ENCODE data around the gene CPSF6. TPM values are rescaled to one million over a fixed set of nuclear protein-coding genes. Genes with fewer than 3 reads are reported as not detected.

CPSF6 gene
- total RNA-seq, 1 experiment from 2014 or later, result 93.8 TPM

DNA sequence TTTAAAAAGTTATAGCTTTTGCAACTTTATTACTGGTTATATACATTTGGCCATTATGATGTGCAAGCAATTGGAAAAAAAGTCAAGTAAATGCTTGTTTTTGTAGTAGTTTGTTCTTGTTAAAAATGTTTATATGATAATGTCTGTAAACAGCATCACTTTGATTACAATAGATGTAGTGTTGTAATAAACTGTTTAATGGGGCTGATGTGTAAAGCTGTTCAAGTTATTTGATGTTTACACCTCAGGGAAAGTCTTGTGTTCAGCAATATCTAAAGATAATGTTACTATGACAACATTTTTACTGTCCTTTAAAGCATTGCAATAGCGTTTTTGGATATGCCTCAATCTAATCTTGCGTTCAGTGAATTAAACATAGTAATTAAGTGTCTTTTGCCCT is 30.4 kb downstream of the CPSF6 start:
- H3K4me1 ChIP-seq (ENCODE audit: low read length), result no peaks in the 10 kb centered on the region
- H3K9ac ChIP-seq (ENCODE audit: low read length), result no peak overlapping the region
- no peaks in the 10 kb centered on the region for H3K9me3 ChIP-seq (ENCODE audit: low read length)
- 0 out of 2 replicates have a peak, but pooled peaks cover 9% of the 10 kb centered on the region for H4K20me1 ChIP-seq (ENCODE audit: insufficient read depth, low read depth, low read length)
- no peak overlapping the region for H3K27ac ChIP-seq (ENCODE audit: low read length)
- no peaks in the 10 kb centered on the region for H3K27me3 ChIP-seq (ENCODE audit: low read length)
- H3K36me3 ChIP-seq (ENCODE audit: insufficient read depth, low read length), result peaks cover 35% of the 10 kb centered on the region
- no peak overlapping the region for H3K4me2 ChIP-seq (ENCODE audit: low read depth, low read length, poor library complexity, severe bottlenecking)
- no peaks in the 10 kb centered on the region for H3K9me2 ChIP-seq (replicated peaks; ENCODE audit: insufficient read depth, low read length)
- no peak for DNase-seq
- peaks cover 2% of the 10 kb centered on the region for H3K79me2 ChIP-seq (ENCODE audit: low read length)
- H3K4me3 ChIP-seq (ENCODE audit: low read length), result no peak overlapping the region
- no peak overlapping the region for H2AFZ ChIP-seq (ENCODE audit: low read length)

DNA sequence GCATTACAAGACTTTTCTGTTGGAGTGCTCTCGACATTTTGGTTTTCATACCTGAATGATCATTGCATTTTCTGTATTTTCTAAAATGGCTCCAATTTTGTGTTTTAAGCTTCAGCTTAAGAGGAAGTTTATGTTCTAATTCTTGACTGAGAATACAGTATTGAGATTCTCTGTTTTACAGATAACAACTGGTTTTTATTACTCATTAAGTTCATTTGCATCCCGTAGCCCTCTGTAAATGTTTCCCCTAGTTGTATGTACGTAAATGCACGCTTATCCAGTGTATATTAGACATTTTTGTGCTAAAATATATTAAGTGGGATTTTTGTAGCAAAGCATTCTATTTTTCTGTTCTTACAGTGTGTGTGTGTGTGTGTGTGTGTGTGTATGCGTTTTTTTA is 33.1 kb downstream of the CPSF6 start:
- Histone ChIP-seq H3K27me3 (ENCODE audit: low read length) (no peaks in the 10 kb centered on the region), H3K9me2 (replicated peaks; ENCODE audit: insufficient read depth, low read length) (no peaks in the 10 kb centered on the region), H3K27ac (ENCODE audit: low read length) (no peak overlapping the region), H3K36me3 (ENCODE audit: insufficient read depth, low read length) (peaks cover 28% of the 10 kb centered on the region), H3K4me2 (ENCODE audit: low read depth, low read length, poor library complexity, severe bottlenecking) (no peak overlapping the region), H3K9me3 (ENCODE audit: low read length) (no peaks in the 10 kb centered on the region), H3K9ac (ENCODE audit: low read length) (no peak overlapping the region), H3K4me1 (ENCODE audit: low read length) (no peaks in the 10 kb centered on the region), H3K79me2 (ENCODE audit: low read length) (no peaks in the 10 kb centered on the region), H4K20me1 (ENCODE audit: insufficient read depth, low read depth, low read length) (0 out of 2 replicates have a peak, but pooled peaks cover 14% of the 10 kb centered on the region), H3K4me3 (ENCODE audit: low read length) (no peak overlapping the region), H2AFZ (ENCODE audit: low read length) (no peak overlapping the region)
- no peak for DNase-seq

DNA sequence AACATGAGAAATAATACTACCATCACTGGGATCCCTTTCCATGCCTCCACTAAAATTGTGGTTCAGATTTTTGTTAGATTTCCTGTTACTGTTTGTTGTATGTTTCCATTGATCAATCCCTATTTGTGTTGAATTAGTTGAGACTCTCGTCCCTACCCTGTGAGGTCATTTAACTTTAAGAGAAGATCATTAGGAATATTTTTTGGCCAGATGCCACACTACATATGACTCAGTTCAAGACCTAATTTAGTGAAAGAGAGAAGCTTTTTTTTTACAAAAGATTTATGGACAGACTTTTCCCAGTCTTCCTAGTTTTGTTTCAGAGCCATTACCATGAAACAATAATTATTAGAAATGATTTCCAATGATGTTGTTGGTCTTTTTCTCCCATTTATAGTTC is 35.5 kb downstream of the CPSF6 start:
- H3K9me3 ChIP-seq (ENCODE audit: low read length), result no peaks in the 10 kb centered on the region
- H3K27me3 ChIP-seq (ENCODE audit: low read length), result no peaks in the 10 kb centered on the region
- no peaks in the 10 kb centered on the region for H3K79me2 ChIP-seq (ENCODE audit: low read length)
- no peaks in the 10 kb centered on the region for H3K9me2 ChIP-seq (replicated peaks; ENCODE audit: insufficient read depth, low read length)
- H3K4me2 ChIP-seq (ENCODE audit: low read depth, low read length, poor library complexity, severe bottlenecking), result no peak overlapping the region
- H3K4me1 ChIP-seq (ENCODE audit: low read length), result no peaks in the 10 kb centered on the region
- no peak overlapping the region for H3K9ac ChIP-seq (ENCODE audit: low read length)
- no peak overlapping the region for H3K4me3 ChIP-seq (ENCODE audit: low read length)
- H3K27ac ChIP-seq (ENCODE audit: low read length), result no peak overlapping the region
- no peak overlapping the region for H2AFZ ChIP-seq (ENCODE audit: low read length)
- DNase-seq, result no peak
- H4K20me1 ChIP-seq (ENCODE audit: insufficient read depth, low read depth, low read length), result 0 out of 2 replicates have a peak, but pooled peaks cover 14% of the 10 kb centered on the region
- H3K36me3 ChIP-seq (ENCODE audit: insufficient read depth, low read length), result peaks cover 17% of the 10 kb centered on the region; the same call in 1 of the 2 replicates

DNA sequence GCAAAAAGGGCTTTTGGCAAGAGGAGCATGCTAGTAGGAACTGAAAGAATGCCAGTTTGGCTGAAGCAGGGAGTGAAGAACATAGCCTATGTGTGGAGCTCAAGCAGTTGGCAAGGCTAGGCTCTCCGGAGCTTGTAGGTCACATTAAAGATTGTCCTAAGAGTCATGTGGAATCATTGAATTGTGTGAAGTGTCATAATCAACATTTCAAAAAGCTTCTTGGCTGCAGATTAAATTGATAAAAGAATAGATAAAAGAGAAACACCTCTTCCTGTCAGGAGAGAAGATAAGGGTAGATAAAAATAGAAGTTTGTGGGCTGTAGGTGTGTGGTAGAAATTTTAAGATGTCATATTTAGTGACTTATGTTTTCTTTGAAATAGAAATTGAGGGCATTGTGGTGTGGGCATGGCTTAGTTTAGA is 36.1 kb downstream of the CPSF6 start:
- no peaks in the 10 kb centered on the region for H3K27me3 ChIP-seq (ENCODE audit: low read length)
- H3K27ac ChIP-seq (ENCODE audit: low read length), result no peak overlapping the region
- no peak for DNase-seq
- H2AFZ ChIP-seq (ENCODE audit: low read length), result no peak overlapping the region
- no peak overlapping the region for H3K4me3 ChIP-seq (ENCODE audit: low read length)
- H3K9me2 ChIP-seq (replicated peaks; ENCODE audit: insufficient read depth, low read length), result no peaks in the 10 kb centered on the region
- H3K36me3 ChIP-seq (ENCODE audit: insufficient read depth, low read length), result peaks cover 11% of the 10 kb centered on the region; the same call in 1 of the 2 replicates
- no peak overlapping the region for H3K4me2 ChIP-seq (ENCODE audit: low read depth, low read length, poor library complexity, severe bottlenecking)
- no peaks in the 10 kb centered on the region for H3K4me1 ChIP-seq (ENCODE audit: low read length)
- no peaks in the 10 kb centered on the region for H3K79me2 ChIP-seq (ENCODE audit: low read length)
- H3K9ac ChIP-seq (ENCODE audit: low read length), result no peak overlapping the region
- H4K20me1 ChIP-seq (ENCODE audit: insufficient read depth, low read depth, low read length), result 0 out of 2 replicates have a peak, but pooled peaks cover 9% of the 10 kb centered on the region
- H3K9me3 ChIP-seq (ENCODE audit: low read length), result no peaks in the 10 kb centered on the region

DNA sequence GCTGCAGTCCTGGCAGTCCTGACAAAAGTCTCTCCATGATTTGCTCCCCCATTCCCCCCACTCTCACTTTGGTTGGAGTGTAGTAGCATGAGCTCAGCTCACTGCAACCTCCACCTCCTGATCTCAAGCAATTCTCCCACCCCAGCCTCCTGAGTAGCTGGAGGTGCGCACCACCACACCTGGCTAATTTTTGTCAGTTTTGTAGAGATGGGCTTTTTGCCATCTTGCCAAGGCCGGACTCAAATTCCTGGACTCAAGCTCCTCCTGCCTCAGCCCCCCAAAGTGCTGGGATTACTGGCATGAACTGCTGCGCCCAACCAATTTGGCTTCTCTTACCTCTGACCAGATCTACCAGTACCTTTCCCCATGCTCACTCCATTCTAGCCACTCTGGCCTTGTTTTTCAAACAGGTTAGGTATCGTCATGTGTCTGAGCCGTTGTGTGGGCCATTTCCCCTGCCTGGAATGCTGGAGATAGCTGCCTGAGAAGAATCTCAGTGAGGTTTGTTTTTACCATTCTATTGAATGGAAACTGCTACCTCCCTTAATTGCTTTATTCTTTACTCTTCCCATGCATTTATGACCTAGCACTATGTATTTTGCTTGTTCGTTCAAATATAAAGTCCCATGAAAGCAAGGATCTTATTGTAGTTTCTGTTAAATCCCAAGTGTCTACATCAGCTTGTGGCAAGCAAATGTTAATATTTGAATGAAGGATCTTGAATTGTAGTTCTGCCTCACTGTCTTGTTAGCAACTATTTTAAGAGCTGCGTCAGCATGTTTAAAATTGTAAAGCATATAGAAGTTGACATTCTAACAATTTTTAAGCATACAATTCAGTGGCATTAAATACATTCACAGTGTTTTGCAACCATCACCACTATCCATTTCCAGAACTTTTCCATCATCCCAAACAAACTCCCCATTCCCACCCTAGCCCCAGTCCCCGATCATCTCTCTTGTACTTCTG is 39.7 kb downstream of the CPSF6 start:
- Histone ChIP-seq H3K79me2 (ENCODE audit: low read length) (no peaks in the 10 kb centered on the region), H3K4me3 (ENCODE audit: low read length) (no peak overlapping the region), H3K4me1 (ENCODE audit: low read length) (no peaks in the 10 kb centered on the region), H2AFZ (ENCODE audit: low read length) (no peak overlapping the region), H3K4me2 (ENCODE audit: low read depth, low read length, poor library complexity, severe bottlenecking) (no peak overlapping the region), H3K9me2 (replicated peaks; ENCODE audit: insufficient read depth, low read length) (no peaks in the 10 kb centered on the region), H3K36me3 (ENCODE audit: insufficient read depth, low read length) (no peaks in the 10 kb centered on the region), H4K20me1 (ENCODE audit: insufficient read depth, low read depth, low read length) (0 out of 2 replicates have a peak, but pooled peaks cover 5% of the 10 kb centered on the region), H3K9me3 (ENCODE audit: low read length) (no peaks in the 10 kb centered on the region), H3K27ac (ENCODE audit: low read length) (no peak overlapping the region), H3K27me3 (ENCODE audit: low read length) (no peaks in the 10 kb centered on the region), H3K9ac (ENCODE audit: low read length) (no peak overlapping the region)
- no peak for DNase-seq

DNA sequence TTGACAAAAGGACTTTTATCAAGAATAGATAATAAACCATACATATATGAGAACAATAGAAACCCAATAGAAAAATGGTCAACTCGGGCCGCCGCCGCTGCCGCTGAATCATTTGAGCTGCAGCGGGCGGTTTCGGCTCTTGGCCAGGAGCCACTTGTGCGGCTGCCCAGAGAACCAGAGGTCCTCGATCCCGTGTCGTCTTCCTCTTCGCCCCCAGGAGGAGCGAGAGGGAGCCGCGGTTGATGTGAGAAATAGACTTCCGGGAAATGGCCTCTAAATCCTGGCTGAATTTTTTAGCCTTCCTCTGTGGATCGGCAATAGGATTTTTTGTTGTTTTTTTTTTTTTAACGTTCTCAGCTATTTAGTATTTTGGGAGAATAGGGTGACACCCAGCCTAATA is 44.8 kb downstream of the CPSF6 start:
- Histone ChIP-seq H2AFZ (ENCODE audit: low read length) (no peak overlapping the region), H3K4me1 (ENCODE audit: low read length) (no peaks in the 10 kb centered on the region), H3K36me3 (ENCODE audit: insufficient read depth, low read length) (no peaks in the 10 kb centered on the region), H3K27me3 (ENCODE audit: low read length) (no peaks in the 10 kb centered on the region), H3K27ac (ENCODE audit: low read length) (no peak overlapping the region), H3K9me2 (replicated peaks; ENCODE audit: insufficient read depth, low read length) (no peaks in the 10 kb centered on the region), H4K20me1 (ENCODE audit: insufficient read depth, low read depth, low read length) (no peaks in the 10 kb centered on the region; the same call in 1 of the 2 replicates), H3K9ac (ENCODE audit: low read length) (no peak overlapping the region), H3K4me3 (ENCODE audit: low read length) (no peak overlapping the region), H3K4me2 (ENCODE audit: low read depth, low read length, poor library complexity, severe bottlenecking) (no peak overlapping the region), H3K9me3 (ENCODE audit: low read length) (no peaks in the 10 kb centered on the region), H3K79me2 (ENCODE audit: low read length) (no peaks in the 10 kb centered on the region)
- DNase-seq, result no peak

DNA sequence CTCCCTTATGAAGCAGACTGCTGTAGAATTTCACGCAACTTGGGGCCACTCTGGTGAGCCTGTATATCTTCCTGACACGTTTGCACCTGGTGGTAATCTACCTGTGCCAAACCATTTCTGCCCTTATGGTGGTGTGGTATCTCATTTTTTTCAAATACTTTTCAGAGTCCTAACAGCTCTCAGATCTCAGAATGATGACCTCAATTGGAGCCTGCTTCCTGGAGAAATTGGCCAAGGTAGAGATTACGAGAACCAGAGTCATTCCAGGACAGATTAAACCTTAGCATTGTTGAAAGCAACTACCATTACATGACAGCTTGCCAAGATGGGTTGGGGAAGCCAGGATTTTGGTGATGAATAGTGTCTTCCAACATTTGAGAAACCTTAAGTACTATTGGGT is 48.2 kb downstream of the CPSF6 start:
- H3K27me3 ChIP-seq (ENCODE audit: low read length), result no peaks in the 10 kb centered on the region
- no peak overlapping the region for H3K27ac ChIP-seq (ENCODE audit: low read length)
- no peaks in the 10 kb centered on the region for H3K36me3 ChIP-seq (ENCODE audit: insufficient read depth, low read length)
- H3K4me3 ChIP-seq (ENCODE audit: low read length), result no peak overlapping the region
- H3K9me3 ChIP-seq (ENCODE audit: low read length), result no peaks in the 10 kb centered on the region
- H3K4me2 ChIP-seq (ENCODE audit: low read depth, low read length, poor library complexity, severe bottlenecking), result no peak overlapping the region
- H3K79me2 ChIP-seq (ENCODE audit: low read length), result no peaks in the 10 kb centered on the region
- H2AFZ ChIP-seq (ENCODE audit: low read length), result no peak overlapping the region
- no peak for DNase-seq
- no peaks in the 10 kb centered on the region for H3K9me2 ChIP-seq (replicated peaks; ENCODE audit: insufficient read depth, low read length)
- H3K4me1 ChIP-seq (ENCODE audit: low read length), result no peaks in the 10 kb centered on the region
- no peak overlapping the region for H3K9ac ChIP-seq (ENCODE audit: low read length)
- H4K20me1 ChIP-seq (ENCODE audit: insufficient read depth, low read depth, low read length), result no peaks in the 10 kb centered on the region; the same call in 1 of the 2 replicates

DNA sequence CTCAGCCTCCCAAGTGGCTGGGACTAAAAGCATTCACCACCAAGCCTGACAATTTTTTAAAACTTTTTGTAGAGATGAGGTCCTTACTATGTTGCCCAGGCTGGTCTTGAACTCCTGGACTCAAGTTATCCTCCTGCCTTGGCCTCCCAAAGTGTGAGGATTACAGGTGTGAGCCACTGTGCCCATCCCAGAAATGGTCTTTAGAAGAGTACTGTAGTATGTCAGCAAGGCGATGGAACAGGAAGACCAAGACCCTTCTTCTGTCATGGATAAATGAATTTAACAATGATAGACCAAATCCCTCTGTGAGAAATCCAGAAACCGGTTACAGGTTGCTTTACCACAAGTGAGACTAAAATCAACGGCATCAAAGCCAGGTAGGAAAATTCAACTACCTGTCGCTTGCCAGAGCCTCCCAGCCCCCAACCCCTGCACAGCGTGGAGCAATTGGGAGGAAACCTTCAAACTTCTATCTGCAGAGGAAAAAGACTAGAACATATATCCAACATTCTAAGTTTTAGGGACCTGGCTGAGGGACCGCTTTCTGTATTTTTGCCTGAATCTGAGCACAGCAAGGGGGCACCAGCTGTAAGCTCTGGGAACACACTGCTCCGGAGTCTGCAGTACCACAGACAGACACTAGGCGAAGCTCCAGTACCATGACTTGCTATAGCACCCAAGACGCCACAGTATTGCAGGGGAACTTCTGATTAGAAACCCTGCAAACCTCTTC is 51.3 kb downstream of the CPSF6 start:
- no peaks in the 10 kb centered on the region for H3K4me1 ChIP-seq (ENCODE audit: low read length)
- H3K4me2 ChIP-seq (ENCODE audit: low read depth, low read length, poor library complexity, severe bottlenecking), result no peak overlapping the region

More for the DNA sequence above, 51.3 kb downstream of the CPSF6 start:
- no peaks in the 10 kb centered on the region; the same call in 1 of the 2 replicates for H4K20me1 ChIP-seq (ENCODE audit: insufficient read depth, low read depth, low read length)
- H3K27me3 ChIP-seq (ENCODE audit: low read length), result no peaks in the 10 kb centered on the region
- no peak overlapping the region for H3K9ac ChIP-seq (ENCODE audit: low read length)
- H2AFZ ChIP-seq (ENCODE audit: low read length), result no peak overlapping the region
- H3K36me3 ChIP-seq (ENCODE audit: insufficient read depth, low read length), result no peaks in the 10 kb centered on the region
- H3K27ac ChIP-seq (ENCODE audit: low read length), result no peak overlapping the region
- DNase-seq, result peak; percentile 93
- no peaks in the 10 kb centered on the region for H3K9me2 ChIP-seq (replicated peaks; ENCODE audit: insufficient read depth, low read length)
- H3K9me3 ChIP-seq (ENCODE audit: low read length), result no peaks in the 10 kb centered on the region
- H3K79me2 ChIP-seq (ENCODE audit: low read length), result no peaks in the 10 kb centered on the region
- H3K4me3 ChIP-seq (ENCODE audit: low read length), result no peak overlapping the region
